ENCODE data around the gene MAN1C1.

The MAN1C1 gene

DNA sequence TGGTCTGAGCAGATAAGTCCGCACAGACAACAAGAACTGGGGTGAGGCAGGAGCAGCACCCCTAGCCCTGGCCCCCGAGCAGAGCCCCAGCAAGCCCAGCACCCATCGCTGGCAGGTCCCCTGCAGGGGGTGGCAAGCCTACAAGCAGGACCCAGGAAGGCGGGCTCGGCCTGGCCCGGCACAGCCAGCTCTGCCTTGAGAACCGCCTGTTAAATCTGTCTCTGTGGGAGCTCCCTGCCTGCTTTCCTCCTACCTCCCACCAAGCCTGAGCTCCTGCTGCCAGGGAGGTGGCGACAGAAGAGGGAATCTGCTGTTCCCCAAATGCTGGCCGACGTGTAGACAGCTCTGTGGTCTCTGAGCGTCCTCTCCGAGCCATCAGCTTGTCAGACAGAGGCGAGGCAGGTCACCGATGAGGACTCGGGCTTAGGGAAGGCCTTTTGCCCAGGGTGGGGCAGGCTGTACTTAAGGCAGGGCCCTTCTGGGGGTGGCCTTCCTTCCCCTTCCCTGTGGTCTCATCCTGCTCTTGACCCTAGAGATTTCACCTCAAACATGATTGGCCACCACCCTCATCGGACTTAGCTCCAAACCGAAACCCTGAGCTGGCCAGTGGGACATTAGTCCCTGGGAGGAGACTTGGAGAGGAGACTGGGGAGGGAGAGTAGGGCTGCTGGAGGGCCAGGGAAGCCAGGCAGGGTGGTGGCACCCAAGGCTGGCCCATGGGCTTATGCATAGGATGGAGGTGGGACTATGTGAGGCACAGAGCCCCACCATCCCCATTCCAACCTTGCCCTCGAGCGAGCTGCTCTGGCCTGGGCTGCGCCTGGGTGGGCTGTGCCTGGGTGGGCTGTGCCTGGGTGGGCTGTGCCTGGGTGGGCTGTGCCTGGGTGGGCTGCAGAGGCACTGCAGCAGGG lies 191.1 kb downstream of the MAN1C1 start:
- no peak for DNase-seq

DNA sequence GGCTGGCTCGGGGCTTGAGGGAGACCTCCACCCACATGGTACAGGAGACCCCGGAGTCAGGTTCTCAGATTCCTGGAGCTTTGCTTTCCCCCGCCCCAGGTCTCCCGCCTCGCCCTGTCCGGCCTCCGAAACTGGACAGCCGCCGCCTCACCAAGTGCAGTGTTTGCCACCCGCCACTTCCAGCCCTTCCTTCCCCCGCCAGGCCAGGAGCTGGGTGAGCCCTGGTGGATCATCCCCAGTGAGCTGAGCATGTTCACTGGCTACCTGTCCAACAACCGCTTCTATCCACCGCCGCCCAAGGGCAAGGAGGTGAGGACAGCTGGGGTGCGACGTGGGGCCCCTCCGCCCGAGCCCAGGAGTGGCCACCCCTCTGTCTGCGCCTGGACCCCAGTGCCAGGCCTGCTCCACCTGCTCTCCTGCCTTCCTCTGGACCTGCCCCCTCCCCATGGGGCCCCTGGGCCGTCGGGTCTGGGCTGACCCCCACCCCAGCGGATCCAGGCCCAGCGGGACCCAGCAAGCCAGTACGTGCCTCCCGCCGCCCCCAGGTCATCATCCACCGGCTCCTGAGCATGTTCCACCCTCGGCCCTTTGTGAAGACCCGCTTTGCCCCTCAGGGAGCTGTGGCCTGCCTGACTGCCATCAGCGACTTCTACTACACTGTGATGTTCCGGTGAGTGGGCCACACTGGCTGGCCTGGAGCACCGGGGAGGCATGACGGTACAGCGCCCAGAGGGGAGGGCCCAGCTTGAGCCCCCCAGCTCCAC lies 192.1 kb downstream of the MAN1C1 start:
- DNase-seq = no peak

DNA sequence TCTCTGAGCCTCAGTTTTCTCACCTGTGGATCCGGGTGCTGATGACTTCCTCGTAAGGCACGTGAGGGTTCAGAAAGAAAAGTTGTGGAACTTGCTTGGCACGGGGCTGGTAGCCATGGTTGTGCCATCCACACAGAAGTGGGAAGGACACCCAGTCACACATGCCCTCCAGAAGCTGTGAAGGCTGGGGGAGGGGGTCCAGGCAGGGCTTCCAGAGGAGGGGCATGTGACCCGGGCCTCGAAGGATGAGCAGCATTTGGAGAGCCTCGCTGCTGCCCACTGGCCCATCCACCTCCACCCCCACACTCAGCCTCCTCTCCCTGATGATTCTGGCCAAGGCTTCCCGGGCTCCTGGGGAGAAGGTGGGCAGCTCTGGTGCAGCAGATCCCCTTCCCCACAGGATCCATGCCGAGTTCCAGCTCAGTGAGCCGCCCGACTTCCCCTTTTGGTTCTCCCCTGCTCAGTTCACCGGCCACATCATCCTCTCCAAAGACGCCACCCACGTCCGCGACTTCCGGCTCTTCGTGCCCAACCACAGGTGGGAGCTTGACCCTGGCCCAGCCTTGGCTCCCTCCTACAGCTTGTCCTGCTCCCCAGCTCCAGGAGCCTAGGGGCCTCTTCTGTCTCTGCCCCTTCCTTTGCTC lies 192.8 kb downstream of the MAN1C1 start:
- DNase-seq = no peak

DNA sequence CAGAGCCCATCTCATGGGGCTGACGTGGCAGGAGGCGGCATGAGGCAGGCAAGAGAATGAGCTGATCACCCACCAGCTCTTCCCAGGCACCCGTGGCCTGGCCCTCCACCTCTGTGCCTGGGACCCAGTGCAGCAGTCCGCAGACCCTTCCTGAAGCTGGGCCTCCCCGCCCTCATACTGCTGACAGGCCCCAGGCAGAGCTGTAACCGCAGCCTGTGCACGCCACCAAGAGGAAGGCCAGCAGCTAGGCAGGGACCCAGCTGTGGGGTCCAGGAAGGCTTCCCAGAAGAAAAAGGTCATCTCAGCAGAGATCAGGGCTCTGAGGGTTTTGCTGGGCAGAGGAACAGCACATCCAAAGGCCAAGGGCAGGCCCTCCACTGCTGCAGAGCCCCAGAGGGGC lies 193.3 kb downstream of the MAN1C1 start:
- no peak for DNase-seq

DNA sequence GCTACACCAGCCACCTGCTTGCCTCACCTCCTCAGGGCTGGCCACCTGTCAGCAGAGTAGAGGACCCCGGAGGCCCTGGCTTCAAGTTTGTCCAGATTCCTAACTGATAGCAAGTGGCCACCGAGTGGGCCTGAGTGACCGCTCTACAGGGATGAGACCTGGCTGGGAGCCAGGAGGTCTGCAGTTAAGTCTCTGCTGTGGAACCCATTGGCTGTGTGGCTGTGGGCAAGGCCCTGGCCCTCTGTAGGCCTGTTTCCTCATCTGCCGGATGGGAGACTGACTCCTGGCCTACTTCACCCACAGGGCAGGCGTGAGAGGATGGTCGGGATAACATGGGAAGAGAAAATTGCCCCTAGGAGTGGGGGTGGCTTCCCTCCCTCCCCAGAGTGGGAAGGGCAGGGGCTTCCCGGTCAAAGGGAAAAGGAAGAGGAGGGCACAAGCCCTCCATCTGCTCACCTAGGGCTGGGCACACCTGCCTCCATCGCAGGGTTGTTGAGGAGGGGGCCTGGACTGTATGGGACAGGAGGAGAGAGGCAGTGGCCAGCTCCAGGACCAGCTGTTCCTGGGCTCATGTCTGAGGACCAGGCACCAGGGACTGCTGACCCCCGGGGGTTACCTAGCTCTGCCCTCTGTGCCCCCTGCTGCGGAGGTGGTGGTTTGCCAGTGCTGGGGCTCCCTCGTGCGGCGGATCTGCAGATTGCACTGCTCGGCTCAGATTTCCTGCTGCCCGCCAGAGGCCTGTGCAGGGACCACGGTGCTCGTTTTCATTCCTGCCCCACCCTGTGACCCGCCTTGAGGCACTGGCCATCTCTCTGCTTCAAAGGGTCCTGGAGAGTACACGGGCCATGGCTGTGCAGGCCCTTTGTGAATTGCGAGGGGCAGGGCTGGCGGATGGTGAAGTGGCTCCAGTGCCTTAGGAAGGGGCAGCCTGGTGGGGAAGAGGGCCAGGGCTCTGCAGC lies 194.0 kb downstream of the MAN1C1 start:
- no peak for DNase-seq

DNA sequence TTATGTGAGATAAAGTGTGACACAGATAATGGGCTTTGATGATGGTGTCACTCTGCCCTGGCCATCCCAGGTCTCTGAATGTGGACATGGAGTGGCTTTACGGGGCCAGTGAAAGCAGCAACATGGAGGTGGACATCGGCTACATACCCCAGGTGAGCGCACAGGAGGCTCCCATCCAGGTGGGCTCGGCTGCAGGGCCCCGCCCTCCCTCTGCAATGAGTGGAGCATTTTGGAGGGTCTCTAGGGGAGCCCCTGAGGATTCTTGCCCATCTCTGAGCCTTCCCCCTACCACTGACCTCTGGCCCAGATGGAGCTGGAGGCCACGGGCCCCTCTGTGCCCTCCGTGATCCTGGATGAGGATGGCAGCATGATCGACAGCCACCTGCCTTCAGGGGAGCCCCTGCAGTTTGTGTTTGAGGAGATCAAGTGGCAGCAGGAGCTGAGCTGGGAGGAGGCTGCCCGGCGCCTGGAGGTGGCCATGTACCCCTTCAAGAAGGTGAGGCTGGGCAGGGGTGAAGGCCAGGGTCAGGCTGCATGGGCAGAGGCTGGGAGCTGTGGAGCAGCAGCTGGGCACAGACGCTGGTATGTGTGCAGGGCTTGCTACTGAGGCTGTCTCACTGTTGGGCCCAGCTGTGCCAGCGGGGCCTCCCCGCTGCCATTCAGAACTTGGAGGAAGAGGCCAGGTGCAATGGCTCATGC lies 194.9 kb downstream of the MAN1C1 start:
- no peak for DNase-seq

DNA sequence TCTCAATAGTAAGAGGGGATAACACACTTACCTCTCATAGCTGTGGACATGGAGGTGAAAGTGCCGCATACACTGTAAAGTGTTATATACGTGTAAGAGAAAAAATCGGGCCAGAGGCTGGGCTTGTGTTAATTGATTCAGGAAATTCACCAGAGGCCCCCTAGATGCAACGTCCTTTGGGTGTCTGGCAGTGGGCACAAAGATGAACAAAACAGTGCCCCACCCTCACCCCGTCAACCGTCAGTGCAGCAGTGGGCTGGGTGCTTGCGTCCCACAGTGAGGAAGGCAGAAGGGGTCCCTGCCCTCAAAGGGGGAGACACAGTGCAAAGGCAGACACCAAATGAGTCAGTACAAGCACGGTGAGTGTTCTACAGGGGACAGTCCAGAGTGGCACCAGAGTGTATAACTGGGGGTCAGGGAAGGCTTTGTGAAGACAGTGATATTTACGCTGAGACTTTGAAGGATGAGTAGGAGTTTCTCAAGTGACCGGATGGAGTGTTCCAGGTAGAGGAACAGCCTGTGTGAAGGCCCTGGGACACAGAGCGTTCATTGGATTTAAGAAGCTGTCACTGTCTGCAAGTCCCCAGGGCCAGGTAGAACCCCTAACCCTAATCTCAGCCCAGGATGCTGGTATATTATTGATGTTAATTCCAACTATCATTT lies 196.6 kb downstream of the MAN1C1 start:
- no peak for DNase-seq

DNA sequence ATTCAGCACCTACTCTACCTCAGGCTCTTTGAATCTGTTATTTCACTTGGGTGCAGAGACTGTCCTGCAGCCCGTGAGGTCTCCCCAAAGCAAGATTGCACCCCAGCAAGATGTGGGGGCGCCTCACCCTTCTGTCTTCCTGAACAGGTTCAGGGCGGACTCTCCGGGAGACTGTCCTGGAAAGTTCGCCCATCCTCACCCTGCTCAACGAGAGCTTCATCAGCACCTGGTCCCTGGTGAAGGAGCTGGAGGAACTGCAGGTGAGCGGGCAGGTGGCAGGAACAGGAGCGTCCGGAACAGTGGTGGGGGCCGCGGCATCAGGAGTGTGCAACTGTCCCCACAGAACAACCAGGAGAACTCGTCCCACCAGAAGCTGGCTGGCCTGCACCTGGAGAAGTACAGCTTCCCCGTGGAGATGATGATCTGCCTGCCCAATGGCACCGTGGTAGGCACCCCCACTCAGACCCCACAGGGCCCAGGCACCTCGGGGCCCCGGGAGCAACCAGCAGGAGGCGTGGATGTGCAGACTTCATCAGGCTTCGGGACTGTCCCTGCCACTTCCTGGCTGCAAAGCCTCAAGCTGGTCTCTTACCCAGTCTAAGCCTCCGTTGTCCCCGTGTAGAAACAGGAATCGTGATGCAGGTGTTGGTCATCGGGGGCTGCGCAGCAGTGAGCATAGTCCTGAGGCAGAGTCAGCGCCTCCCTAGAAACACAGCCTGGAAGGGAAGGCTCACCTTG lies 197.3 kb downstream of the MAN1C1 start:
- no peak for DNase-seq

DNA sequence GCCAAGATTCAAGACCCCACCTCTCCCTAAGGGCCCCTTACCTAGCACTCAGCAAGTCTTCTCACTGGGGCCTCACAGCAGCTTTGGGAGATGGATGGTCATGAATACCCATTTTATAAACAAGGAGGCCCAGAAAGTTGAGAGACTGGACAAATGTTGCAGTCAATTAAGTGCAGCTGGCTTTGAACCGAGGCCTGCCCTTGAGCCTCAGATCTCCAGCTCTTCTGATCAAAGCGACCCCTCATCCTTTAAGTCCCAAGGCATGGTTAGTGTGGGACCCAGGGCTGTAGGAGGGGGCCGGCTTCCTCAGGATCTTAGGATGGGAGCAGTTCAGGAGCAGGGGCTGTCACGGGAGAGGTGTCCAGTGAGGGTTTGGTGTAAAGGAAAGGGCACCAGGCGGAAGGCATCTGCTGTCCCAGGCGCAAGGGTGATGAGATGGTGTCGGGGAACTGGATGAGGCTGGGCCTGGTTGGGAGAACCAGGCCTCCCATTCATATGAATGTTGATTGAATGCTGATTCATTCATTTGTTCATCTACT lies 198.0 kb downstream of the MAN1C1 start:
- no peak for DNase-seq

DNA sequence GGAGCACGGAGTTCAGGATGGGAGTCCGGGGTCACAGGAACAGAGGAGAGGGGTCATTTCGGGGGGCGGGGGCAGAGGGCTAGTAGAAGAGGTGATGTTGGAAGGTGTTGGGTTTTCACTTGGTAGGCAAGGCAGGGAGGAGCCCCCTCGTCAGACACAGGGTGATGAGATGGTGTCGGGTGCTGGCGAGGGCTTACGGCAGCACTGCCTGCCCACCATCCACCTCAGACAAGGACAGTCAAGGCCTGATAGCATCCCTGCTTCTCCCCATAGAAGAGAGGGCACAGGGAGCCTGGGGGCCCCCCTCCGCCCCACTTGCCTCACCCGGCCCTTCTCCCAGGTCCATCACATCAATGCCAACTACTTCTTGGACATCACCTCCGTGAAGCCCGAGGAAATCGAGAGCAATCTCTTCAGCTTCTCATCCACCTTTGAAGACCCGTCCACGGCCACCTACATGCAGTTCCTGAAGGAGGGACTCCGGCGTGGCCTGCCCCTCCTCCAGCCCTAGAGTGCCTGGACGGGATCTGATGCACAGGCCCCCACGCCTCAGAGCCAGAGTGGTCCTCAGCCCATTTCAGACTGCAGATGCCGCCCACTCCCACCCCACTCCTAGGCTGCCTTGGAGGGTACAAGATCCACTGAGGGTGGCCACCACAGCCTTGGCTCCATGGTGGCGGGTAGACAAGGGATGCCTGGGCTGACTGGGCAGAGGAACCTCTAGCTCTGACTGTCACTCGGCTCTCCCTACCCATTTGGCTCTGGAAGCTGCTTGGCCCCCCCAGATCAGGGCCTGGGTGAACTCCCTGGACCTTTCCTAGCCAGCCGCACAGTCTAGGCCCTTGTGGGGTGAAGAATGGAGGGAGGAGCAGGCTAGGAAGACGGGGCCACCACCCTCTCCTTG lies 198.9 kb downstream of the MAN1C1 start:
- DNase-seq = no peak

DNA sequence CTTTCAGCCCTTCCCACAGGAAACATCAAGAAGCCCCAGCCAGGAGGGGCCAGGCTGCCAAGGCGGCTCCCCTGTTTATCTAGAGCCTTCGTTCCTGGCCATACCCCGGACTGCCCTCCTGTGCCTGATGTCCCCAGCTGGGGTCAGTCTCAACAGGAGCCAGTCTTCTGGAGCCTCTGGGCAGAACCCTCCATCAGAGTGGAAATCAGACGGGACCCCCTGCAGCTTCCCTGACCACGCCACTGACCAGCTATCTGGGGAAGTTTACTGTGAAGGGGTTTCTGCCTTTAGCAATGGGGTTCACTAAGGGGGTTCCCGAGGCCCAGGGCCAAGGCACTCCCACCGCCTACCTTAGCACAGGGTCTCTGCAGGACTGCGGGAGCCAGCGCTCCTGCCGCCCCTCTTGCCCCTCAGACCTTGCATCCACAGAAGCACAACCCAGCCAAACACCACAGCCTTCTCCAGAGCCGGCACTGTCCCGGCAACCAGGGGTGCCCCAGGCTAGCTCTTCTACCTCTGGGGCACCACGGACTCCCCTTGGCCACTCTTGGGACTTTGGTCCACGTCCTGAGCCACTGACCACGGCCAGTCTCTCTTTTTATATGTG lies 199.6 kb downstream of the MAN1C1 start:
- no peak for DNase-seq

DNA sequence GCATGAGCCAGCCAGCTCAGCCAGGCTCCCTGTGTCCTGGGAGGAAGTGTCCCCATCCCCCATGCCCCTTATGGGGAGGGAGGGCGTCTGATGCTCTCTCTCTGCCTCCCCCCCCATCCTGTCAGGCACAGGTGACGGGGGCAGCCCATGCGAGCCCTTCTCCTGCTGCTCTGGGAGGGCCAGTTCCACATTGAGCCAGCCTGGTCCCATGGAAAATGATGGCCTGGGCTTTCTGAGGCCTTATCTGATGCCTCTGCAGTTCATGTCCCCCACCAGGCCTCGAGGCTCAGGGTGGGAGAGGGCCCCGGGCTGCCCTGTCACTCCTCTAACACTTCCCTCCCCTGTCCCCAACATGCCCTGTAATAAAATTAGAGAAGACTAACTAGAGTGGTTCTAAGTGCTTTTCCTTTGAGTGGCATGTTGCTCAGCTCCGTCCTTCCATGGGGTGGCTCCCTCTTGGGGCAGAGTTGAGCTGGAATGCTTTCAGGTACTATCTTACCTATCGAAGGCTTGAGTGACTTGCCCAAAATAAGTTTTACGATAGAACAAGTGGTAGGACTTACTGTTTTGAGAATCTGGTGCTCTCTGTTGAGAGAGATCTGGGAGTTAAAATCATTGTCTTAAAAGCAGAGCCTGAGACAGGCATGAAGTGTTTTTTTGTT lies 201.4 kb downstream of the MAN1C1 start:
- no peak for DNase-seq

DNA sequence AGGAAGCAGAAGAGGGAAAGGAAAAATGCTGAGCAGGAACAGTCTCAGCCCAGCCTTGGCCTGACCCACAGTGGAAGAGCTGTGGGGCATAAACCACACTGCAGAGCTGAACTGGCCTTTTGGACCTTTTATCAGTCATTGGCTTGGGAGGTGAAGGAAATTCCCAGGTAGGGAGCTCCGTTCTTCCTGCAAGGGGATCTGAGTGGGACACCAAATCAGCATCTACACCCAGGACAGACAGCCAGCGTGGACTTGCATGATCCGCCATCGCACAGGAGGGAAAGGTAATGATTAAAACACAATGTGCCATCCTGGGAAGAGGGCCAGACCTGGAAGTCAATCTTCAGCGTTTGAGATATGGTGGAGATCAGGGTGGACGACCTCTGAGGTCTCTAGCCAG lies 202.0 kb downstream of the MAN1C1 start:
- no peak for DNase-seq

DNA sequence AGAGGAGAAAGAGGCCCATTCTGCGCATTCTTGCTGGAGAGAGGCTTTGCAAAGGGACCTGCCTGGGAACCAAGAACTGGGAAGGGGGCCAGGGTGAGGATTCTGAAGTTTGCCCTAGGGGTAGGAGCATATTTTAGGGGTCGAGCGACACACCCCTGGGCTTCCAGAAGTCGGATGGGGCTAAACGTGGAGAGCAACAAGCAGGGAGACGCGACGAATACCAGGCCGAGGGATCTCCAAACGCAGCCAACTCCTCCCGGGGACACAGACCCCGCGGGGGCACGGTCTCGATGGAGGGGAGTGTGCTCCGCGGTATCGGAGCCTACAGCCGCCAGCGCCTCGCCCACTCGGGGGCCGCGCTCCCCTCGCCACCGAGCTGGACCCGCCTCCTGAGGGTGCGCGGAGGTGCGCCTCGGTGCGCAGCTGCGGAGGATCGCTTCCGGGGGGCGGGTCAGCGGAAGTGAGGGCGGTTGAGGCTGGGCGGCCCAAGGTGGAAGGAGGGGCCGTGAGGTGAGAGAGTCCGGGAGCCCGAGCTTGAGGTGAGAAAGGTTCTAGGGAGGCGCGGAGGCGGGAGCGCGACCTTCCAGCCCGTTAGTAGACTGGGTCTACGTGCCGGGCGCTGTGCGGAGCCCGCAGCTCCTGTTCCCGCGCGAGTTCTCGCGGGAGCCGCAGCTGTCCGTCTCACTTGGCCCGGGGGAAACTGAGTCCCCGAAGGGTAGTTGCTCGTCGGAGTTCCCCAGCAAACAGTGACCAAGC lies 203.1 kb downstream of the MAN1C1 start, which contains the start of gene MTFR1L:
TSS of gene MTFR1L (plus strand) at position 464 of the 756 bp plus-strand sequence. CDS start 3,151 bp downstream, outside the sequence.
- DNase-seq = peak; percentile 64

DNA sequence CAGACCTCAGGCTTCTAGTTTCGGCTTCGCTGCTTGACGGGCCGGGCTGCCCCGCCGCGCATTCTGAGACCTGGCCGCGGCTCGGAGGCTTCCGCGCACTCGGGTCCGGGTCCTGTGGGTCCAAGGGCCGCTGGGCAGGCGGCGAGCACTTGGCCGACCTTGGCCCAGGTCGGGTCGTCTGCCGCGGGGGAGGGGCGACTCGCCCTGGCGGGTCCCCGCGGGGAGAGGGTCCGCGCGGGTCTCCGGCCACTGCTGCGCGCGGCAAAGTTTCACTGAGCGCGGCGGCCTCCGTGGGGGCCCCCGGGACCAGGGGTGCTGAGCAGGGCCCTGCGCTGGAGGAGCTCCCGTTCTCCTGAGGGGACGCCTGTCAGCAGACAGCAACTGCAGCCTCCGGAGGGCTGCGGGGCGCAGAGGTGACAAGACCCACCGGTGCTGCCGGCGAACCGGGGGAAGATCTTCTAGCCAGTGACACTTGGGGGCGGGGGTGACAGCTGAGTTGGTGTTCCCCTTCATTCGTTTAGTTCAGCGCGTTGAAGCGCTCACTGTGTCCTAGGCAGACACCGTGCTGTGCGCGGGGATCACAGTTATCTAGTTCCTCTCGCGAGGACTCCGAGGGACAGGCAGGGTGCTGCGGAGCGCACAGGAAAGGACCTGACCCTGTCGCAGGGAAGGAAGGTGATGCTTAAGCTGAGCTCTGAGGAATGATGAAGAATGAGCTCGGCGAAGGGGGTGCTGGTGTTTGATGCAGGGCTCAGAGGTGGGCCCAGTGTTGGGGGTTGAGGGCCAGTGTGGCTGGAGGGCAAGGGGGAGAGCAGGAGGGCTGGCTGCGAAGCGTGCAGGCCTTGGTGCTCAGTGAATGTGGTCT lies 203.9 kb downstream of the MAN1C1 start:
- no peak for DNase-seq

DNA sequence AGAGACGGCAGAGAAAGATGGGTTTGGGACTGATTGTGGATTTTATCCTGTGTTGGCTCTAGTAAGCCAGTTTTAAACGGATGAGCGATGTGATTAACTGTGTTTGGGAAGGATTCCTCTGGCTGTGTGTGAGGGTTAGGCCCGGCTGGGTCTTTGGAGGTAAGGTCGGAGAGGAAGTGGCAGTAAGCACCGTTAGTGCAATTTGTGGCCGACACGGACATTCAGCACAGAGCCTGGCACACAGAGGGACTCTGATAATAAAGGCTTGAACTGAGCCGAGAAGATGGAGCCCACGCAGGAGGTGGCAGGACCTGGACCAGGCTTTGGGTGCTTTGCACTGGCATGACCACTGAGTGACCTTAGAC lies 204.5 kb downstream of the MAN1C1 start:
- DNase-seq = no peak

Measured in GOT3 (cell line).